K562 (cell line): Measurements from ENCODE around the gene CSTB. TPM values are rescaled to one million over a fixed set of nuclear protein-coding genes. Genes with fewer than 3 reads are reported as not detected.

Source experiments
- DLX4 ChIP-seq: fragments of 250-450 bp; sonication (Bioruptor Pico); IDR thresholded peaks from 2 replicates; pipeline ENCODE4 v1.6.1; 2021; ENCODE audit warnings: mild to moderate bottlenecking
- DMBX1 ChIP-seq: fragments of 250-450 bp; sonication (Bioruptor Pico); IDR thresholded peaks from 2 replicates; pipeline ENCODE4 v1.8.0; 2022; ENCODE audit warnings: inconsistent platforms, mild to moderate bottlenecking, moderate library complexity, borderline replicate concordance
- MYC ChIP-seq, 2 experiments: fragments of 250-450 bp in 1 of 2; sonication (Bioruptor Pico) in 1 of 2; IDR thresholded peaks; 2 replicates each; pipeline versions ENCODE4 v1.5.1 to v1.6.1; 2012 to 2021; ENCODE audit warnings: low read depth in 2 of 2, borderline replicate concordance in 1 of 2, improper control_type of control experiment in 1 of 2, low read length in 1 of 2, mild to moderate bottlenecking in 1 of 2, moderate library complexity in 1 of 2
- PCBP1 ChIP-seq: fragments of 200-400 bp; formaldehyde crosslinking; IDR thresholded peaks from 2 replicates; pipeline ENCODE4 v1.6.1; 2018; ENCODE audit warnings: mild to moderate bottlenecking, low read depth, low read length; ENCODE audit not compliant: poor library complexity, severe bottlenecking
- PRDM10 ChIP-seq: fragments of 450-650 bp; IDR thresholded peaks from 2 replicates; pipeline ENCODE4 v1.6.1; 2018; ENCODE audit not compliant: partially characterized antibody
- RFX5 ChIP-seq: IDR thresholded peaks from 2 replicates; pipeline ENCODE4 v1.6.1; 2011; ENCODE audit warnings: low read depth, mild to moderate bottlenecking, improper control_type of control experiment, low read length
- ZEB2 ChIP-seq: fragments of 450-650 bp; IDR thresholded peaks from 2 replicates; pipeline ENCODE4 v1.6.1; 2016
- ZKSCAN3 ChIP-seq: fragments of 250-450 bp; sonication (Bioruptor Pico); IDR thresholded peaks from 2 replicates; pipeline ENCODE4 v1.4.0; 2020
- ZNF717 ChIP-seq: fragments of 250-450 bp; sonication (Bioruptor Pico); IDR thresholded peaks from 2 replicates; pipeline ENCODE4 v1.5.0; 2021
- polyA plus RNA-seq, 8 experiments: library from polyadenylated mRNA; depleted of rRNA in 4 of 8; stranded (reverse) in 5 of 8; unstranded in 3 of 8; fragments of >200 nt; fragmentation: Nextera tagmentation in 2 of 8; fragmentation: Illumina TruSeq in 1 of 8; extraction: Ambion mirVana in 2 of 8; extraction: Trizol in 1 of 8; gene quantifications; 2 replicates each; pipeline versions ENCODE4 v1.2.1 to v1.2.3, GENCODE V29; 2011 to 2014; ENCODE audit warnings: inconsistent platforms in 1 of 8, missing spikeins in 1 of 8
- total RNA-seq, 7 experiments: library from RNA; depleted of rRNA in 6 of 7; stranded (reverse); fragments of >200 nt in 6 of 7; fragmentation: Illumina TruSeq in 2 of 7; extraction: Trizol in 2 of 7; gene quantifications; 2 replicates each; pipeline versions ENCODE4 v1.2.1 to v1.2.3, GENCODE V29; 2011 to 2021; ENCODE audit warnings: low replicate concordance in 1 of 7
- TF ChIP-seq, protein P1 (sequence below), 2 experiments: fragments of 450-650 bp; IDR thresholded peaks; 2 replicates each; pipeline ENCODE4 v1.6.1; 2016; ENCODE audit warnings: mild to moderate bottlenecking in 2 of 2, borderline replicate concordance in 1 of 2, low read depth in 1 of 2, moderate library complexity in 1 of 2
- TF ChIP-seq, protein P2 (sequence below): fragments of 250-450 bp; sonication (Bioruptor Pico); IDR thresholded peaks from 2 replicates; pipeline ENCODE4 v1.4.0; 2020

Gene CSTB
- total and polyA plus RNA-seq, 9 of the 15 experiments (the other 6 are each of a cell fraction or from before 2014, with no cell fraction given): 12.4 to 65.0 (median 31.7) TPM

DNA sequence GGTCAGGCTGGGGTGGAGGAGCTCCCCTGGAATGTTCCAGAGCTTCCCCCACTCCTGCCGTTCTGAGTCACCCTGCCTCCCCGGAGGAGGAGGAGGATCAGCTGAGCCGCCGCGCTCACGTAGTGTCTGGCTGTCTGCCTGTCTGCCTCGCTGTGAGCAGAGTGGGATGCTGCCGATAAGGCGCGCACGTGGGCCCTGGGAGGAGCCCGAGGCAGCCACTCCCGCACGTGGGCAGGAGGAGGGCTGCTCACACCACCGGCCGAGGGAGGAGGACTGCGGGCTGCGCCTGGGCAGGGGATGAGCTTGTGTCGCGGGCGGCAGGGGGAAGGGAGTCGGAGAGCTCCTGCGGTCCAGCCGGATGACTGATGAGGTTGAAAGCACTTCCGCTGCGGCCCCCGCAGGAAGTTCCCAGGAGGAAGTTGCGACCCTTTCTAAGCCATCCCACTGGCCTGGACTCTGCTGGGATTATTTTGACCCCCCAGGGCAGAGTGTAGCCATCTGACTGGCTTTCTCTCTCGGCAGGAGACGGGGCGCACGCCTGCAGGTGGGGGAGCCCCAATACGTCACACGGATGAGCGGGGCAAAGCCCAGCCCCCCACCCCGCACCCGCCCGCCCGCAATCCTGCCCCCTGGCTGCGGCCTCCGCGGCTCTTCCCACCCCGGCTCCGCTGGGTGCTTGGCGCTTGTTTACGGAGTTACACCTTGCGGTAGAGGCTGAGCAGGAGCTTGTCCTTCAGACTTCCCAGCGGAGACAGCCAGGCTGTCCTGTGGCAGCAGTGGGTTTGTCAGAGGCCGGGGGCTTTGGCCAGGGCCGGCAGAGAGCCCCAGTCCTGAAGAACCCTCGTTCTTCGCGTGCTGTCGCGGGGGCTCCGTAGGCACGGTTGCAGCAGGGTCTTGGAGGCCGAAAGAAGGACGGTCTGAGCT is 47.4 kb downstream of the CSTB start (continued):
- TF ChIP-seq, protein P1, sequence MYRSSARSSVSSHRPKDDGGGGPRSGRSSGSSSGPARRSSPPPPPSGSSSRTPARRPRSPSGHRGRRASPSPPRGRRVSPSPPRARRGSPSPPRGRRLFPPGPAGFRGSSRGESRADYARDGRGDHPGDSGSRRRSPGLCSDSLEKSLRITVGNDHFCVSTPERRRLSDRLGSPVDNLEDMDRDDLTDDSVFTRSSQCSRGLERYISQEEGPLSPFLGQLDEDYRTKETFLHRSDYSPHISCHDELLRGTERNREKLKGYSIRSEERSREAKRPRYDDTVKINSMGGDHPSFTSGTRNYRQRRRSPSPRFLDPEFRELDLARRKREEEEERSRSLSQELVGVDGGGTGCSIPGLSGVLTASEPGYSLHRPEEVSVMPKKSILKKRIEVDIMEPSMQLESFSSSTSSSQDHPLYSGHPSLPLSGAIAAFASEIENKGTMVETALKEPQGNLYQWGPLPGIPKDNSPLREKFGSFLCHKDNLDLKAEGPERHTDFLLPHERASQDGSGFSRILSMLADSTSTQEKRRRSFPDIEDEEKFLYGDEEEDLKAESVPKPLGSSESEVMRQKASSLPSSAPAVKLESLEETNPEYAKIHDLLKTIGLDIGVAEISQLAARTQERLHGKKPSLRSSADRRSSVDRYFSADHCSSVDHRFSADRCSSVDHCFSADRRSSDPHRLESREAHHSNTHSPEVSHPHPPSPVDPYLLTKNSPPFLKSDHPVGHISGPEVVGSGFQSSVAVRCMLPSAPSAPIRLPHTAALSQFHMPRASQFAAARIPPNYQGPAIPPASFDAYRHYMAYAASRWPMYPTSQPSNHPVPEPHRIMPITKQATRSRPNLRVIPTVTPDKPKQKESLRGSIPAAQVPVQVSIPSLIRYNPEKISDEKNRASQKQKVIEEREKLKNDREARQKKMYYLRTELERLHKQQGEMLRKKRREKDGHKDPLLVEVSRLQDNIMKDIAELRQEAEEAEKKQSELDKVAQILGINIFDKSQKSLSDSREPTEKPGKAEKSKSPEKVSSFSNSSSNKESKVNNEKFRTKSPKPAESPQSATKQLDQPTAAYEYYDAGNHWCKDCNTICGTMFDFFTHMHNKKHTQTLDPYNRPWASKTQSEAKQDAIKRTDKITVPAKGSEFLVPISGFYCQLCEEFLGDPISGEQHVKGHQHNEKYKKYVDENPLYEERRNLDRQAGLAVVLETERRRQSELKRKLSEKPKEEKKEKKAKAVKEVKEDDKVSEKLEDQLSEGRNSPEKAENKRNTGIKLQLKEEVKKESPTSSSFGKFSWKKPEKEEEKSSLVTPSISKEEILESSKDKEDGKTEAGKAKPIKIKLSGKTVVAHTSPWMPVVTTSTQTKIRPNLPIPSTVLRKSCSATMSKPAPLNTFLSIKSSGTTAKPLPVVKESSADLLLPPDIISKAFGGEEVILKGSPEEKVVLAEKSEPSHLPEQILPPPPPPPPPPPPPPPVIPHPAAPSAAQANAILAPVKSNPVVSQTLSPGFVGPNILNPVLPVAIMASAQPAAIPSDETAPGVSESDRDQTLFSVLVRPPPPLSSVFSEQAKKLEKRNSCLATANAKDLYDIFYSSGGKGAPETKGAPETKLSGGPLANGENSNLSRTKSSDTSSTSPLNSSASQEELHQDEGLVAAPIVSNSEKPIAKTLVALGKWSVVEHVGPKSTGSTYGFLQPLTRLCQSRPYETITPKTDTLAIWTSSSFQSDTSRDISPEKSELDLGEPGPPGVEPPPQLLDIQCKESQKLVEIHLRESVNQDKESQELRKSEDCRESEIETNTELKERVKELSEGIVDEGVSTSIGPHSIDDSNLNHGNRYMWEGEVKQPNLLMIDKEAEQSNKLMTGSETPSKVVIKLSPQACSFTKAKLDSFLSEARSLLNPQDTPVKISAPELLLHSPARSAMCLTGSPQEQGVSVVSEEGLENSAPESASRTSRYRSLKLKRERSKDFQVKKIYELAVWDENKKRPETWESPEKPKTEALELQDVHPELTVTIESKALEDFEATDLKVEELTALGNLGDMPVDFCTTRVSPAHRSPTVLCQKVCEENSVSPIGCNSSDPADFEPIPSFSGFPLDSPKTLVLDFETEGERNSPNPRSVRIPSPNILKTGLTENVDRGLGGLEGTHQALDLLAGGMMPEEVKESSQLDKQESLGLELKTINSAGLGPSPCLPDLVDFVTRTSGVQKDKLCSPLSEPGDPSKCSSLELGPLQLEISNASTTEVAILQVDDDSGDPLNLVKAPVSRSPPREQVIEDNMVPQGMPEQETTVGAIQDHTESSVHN (IDR thresholded peaks at IDR 0.05; ENCODE audit: borderline replicate concordance in 1 of 2, low read depth in 1 of 2): peak in 1 of 2 experiments; percentile 100; a peak in 2 of 4 replicates
- TF ChIP-seq DMBX1 (CRISPR knock-in tag) (no peak; the same call in 1 of the 2 replicates), RFX5 (no peak), ZNF717 (CRISPR knock-in tag) (no peak), ZEB2 (peak; percentile 96), ZKSCAN3 (CRISPR knock-in tag) (no peak), PCBP1 (peak; percentile 87), MYC (IDR thresholded peaks at IDR 0.05; ENCODE audit: low read depth, low read length) (peak; percentile 100), MYC (CRISPR knock-in tag; IDR thresholded peaks at IDR 0.05; ENCODE audit: borderline replicate concordance, low read depth) (peak; percentile 98), DLX4 (CRISPR knock-in tag) (no peak), PRDM10 (peak; percentile 83)
- TF ChIP-seq, protein P2, sequence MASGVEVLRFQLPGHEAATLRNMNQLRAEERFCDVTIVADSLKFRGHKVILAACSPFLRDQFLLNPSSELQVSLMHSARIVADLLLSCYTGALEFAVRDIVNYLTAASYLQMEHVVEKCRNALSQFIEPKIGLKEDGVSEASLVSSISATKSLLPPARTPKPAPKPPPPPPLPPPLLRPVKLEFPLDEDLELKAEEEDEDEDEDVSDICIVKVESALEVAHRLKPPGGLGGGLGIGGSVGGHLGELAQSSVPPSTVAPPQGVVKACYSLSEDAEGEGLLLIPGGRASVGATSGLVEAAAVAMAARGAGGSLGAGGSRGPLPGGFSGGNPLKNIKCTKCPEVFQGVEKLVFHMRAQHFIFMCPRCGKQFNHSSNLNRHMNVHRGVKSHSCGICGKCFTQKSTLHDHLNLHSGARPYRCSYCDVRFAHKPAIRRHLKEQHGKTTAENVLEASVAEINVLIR (CRISPR knock-in tag): peak; percentile 59
